Effector memory CD4-positive, alpha-beta T cell (primary cell): ENCODE measurements around the gene NDUFA13.

Source experiments
- DNase-seq, 3 donors: peaks; one replicate each; pipeline ENCODE4 v3.0.0-alpha.2; 2020
- H3K27ac ChIP-seq: 2 replicates; pipeline ENCODE4 v1.7.0; 2013; ENCODE audit warnings: mild to moderate bottlenecking, low read length, moderate library complexity; ENCODE audit not compliant: insufficient read depth, poor library complexity, severe bottlenecking
- H3K27me3 ChIP-seq: replicated peaks from 2 replicates; pipeline ENCODE4 v1.7.0; 2013; ENCODE audit warnings: mild to moderate bottlenecking, low read length; ENCODE audit not compliant: insufficient read depth, control insufficient read depth, poor library complexity, severe bottlenecking
- H3K36me3 ChIP-seq: 2 replicates; pipeline ENCODE4 v1.7.0; 2013; ENCODE audit warnings: mild to moderate bottlenecking, low read length, moderate library complexity; ENCODE audit not compliant: control insufficient read depth, insufficient read depth
- H3K4me1 ChIP-seq: 2 replicates; pipeline ENCODE4 v1.7.0; 2013; ENCODE audit warnings: low read length, mild to moderate bottlenecking; ENCODE audit not compliant: control insufficient read depth, insufficient read depth, poor library complexity, severe bottlenecking
- H3K4me3 ChIP-seq: 2 replicates; pipeline ENCODE4 v1.7.0; 2013; ENCODE audit warnings: low read length, low read depth, mild to moderate bottlenecking; ENCODE audit not compliant: insufficient read depth, poor library complexity, severe bottlenecking
- H3K9me3 ChIP-seq: 2 replicates; pipeline ENCODE4 v1.7.0; 2013; ENCODE audit warnings: mild to moderate bottlenecking, low read length, moderate library complexity; ENCODE audit not compliant: control insufficient read depth

The NDUFA13 gene

DNA sequence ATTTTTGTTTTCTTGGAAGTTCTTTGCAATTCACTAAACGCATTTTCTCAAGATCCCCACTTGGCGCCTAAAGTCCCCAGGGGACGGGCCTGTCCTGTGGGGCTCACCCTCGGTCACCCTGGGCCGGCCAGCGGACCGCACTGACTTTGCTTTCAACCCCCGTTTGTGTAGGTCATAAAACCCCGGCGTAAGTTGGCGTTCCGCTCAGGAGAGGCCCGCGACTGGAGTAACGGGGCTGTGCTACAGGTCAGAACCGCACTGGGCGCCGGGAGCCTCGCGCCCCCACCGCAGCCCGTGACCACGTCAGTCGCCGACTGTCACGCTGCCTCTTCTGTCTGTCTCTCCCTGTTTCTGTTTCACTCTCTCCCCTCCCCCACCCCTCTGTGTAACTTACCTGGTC lies 14.2 kb upstream of the NDUFA13 start:
- Histone ChIP-seq H3K9me3 (no peaks in the 10 kb centered on the region), H3K4me3 (no peak overlapping the region), H3K36me3 (peaks cover 98% of the 10 kb centered on the region), H3K27ac (no peak overlapping the region), H3K4me1 (no peaks in the 10 kb centered on the region), H3K27me3 (no peaks in the 10 kb centered on the region)
- no peak for DNase-seq

DNA sequence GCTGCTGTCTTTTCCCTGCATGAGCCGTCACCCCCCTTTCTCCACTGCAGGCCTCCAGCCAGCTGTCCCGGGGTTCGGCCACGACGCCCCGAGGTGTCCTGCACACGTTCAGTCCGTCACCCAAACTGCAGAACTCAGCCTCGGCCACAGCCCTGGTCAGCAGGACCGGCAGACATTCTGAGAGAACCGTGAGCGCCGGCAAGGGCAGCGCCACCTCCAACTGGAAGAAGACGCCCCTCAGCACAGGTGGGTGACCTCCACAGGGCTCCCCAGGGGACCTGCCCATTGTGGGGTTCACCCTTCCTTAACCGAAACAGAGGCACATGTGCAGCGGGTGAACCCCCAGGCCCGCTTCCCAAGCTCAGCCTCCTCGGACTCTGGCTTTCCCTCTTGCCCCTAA lies 13.7 kb upstream of the NDUFA13 start:
- no peak overlapping the region for H3K27ac ChIP-seq
- no peaks in the 10 kb centered on the region for H3K9me3 ChIP-seq
- H3K4me1 ChIP-seq: no peaks in the 10 kb centered on the region
- peaks cover 93% of the 10 kb centered on the region for H3K36me3 ChIP-seq
- no peak for DNase-seq
- H3K4me3 ChIP-seq: no peak overlapping the region
- no peaks in the 10 kb centered on the region for H3K27me3 ChIP-seq

DNA sequence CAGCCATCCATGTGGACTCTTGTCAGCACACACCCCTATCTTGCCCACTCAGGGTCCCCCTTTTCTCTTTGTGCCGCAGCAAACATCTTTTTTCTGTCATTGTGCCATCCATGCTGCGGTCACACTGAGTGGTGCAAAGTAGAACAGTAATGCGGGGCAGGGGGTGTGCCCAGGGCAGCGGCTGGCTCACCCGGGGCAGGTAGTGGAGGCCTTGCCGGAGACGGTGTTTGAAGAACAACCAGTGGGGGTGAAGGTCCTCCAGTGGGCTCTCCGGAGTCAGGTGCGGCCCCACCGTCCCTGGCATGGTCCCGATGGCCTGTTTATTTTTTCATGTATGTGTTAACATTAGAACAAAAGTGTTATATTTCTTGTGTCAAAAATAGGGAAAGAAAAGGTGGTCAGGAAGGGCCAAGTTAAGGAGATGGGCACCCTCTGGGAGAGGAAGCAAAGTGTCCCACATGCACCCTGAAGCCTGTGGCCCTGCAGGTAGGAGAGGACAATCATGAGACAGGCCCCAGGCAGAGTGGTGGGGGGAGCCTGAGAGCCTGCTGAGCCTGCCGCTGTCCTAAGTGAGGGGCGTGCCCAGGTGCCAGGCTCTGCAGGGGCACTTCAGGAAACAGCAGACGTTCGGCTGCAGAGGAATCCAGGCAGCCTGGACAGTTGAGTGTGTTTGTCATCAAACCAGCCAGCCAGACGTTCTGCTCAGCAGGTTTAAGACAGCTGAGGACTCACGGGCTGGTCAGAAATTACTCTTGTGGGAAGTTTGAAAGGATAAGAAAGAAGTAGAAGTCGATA lies 13.0 kb upstream of the NDUFA13 start:
- no peaks in the 10 kb centered on the region for H3K9me3 ChIP-seq
- no peaks in the 10 kb centered on the region for H3K27me3 ChIP-seq
- no peak overlapping the region for H3K27ac ChIP-seq
- no peaks in the 10 kb centered on the region for H3K4me1 ChIP-seq
- no peak overlapping the region for H3K4me3 ChIP-seq
- peaks cover 86% of the 10 kb centered on the region for H3K36me3 ChIP-seq
- no peak for DNase-seq

DNA sequence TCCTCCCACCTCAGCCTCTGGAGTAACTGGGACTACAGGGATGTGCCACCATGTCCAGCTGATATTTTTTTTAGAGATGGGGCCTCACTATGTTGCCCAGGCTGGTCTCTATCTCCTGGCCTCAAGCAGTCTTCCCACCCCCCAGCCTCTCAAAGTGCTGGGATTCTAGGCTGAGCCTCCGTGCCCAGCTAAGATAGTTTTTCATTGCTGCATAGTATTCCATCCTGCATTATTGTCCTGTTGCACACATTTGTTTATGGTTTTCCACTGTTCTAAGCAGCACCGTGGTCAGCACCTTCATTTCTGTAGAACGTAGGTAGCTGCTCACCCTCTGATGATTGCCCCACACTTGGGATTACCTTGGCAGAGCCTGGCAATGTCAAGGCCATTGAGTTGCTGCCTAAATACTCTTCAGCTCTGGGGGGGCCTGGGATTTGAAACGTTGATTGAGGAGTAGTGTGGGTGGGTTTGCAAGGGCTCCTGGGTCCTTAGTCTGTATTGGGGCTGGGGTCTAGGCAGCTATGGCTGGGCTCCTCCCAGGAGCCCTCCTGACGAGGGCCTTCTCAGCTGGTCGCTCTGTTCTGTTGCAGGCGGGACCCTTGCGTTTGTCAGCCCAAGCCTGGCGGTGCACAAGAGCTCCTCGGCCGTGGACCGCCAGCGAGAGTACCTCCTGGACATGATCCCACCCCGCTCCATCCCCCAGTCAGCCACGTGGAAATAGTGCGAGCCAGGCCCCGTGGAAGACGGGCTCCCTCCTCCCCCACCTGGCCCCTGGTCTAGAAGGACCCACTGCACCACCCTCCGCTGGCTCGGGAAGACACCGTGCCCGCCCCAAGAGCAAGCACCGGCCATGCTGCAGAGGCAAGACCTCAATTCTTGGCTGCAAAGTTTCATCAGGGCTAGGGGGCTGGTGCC lies 11.0 kb upstream of the NDUFA13 start:
- Histone ChIP-seq H3K27me3 (no peaks in the 10 kb centered on the region), H3K9me3 (no peaks in the 10 kb centered on the region), H3K4me1 (no peaks in the 10 kb centered on the region), H3K27ac (no peak overlapping the region), H3K36me3 (peaks cover 66% of the 10 kb centered on the region), H3K4me3 (no peak overlapping the region)
- DNase-seq: no peak

DNA sequence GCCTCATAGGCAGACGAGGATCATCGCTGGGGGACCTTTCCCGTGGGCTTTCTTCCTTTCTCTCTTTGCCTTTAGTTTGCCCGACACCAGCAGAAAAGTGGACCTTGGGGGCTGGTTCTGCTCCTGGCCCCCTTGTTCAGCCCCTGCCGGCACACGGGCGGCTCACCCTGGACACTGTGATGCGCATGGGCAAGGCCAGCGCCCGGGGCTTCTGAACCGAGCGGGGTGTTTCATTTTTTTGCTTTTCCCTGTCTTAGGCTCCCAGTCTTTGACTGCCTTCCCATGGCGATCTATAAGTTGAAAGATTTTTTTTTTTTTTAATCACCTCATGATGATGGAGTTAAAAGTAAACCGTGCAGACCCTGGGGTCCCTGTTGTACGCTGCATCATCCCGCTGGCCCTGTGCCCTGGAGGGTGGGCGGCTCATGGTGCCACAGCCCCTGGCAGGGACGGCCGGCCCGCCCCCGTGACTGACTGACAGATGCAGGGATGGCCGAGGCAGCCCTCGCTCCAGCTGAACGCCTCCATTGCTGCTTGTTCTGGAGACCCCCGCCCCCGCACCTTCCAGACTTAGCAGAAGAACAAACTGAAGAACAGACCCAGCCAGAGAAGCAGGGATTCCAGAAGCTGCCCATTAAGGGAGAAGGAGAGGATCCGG lies 10.2 kb upstream of the NDUFA13 start:
- H3K27me3 ChIP-seq: no peaks in the 10 kb centered on the region
- no peak overlapping the region for H3K4me3 ChIP-seq
- no peaks in the 10 kb centered on the region for H3K9me3 ChIP-seq
- no peak for DNase-seq
- no peaks in the 10 kb centered on the region for H3K4me1 ChIP-seq
- peaks cover 58% of the 10 kb centered on the region for H3K36me3 ChIP-seq
- no peak overlapping the region for H3K27ac ChIP-seq

DNA sequence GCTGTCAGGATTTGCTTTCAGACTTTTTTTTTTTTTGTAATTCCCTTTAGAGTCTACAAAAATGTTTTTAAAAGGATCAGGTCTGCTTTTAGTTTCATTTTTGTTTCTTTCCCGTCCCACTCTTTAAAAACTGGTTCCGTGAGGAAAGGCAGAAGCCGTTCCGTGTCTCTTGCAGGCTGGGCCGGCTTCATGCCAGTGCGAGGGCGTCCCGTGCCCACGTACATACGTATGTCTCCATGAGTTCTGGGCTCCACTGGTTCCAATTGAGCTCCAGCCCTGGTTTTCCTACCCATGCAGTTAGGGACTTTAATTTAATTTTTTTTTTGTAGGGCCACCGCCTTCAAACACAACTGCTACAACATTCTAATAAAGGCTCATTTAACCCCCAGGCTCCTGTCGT lies 9.4 kb upstream of the NDUFA13 start:
- no peak overlapping the region for H3K27ac ChIP-seq
- no peaks in the 10 kb centered on the region for H3K4me1 ChIP-seq
- H3K27me3 ChIP-seq: no peaks in the 10 kb centered on the region
- no peak for DNase-seq
- H3K9me3 ChIP-seq: no peaks in the 10 kb centered on the region
- no peak overlapping the region for H3K4me3 ChIP-seq
- H3K36me3 ChIP-seq: peaks cover 50% of the 10 kb centered on the region

DNA sequence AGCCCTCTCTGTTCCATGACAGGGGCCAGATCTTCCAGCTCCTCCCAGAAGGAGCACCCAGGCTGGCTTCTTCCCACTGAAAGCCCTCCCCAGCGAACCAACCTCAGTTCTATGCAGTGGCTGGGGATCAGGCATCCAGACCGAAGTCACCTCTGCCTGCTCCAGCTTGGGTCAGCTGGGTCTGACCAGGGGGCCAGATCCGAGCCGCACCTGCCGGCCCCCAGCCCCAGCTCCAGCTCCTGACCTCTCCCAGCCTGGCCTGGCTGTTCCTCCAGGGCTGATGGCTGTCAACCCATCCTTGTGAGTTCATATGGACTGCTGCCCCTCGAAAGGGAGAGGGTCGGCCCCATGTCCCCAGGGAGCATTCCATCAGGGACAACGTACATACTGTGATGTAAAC lies 8.7 kb upstream of the NDUFA13 start:
- Histone ChIP-seq H3K4me3 (no peak overlapping the region), H3K27ac (no peak overlapping the region), H3K9me3 (no peaks in the 10 kb centered on the region), H3K27me3 (no peaks in the 10 kb centered on the region), H3K4me1 (no peaks in the 10 kb centered on the region), H3K36me3 (peaks cover 42% of the 10 kb centered on the region)
- DNase-seq: no peak

DNA sequence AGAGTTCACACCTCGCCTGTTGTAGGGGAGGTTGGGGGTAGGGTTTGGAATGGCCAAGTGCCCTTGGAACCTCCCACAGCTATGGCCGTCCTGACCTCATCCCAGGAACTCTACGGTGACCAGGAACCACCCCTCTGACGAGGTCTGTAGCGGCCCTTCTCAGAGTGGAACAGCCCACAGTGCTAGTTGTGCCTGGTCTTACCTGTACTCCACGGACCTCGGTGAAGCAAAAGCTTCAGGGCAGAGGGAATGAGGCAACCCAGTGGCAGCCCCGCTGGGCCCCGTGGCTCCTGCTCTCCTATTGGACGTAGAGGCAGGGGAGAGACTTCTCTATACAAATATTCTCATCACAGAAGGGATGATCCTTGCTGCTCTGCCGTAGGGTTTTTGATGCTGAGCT lies 7.8 kb upstream of the NDUFA13 start:
- no peak for DNase-seq

DNA sequence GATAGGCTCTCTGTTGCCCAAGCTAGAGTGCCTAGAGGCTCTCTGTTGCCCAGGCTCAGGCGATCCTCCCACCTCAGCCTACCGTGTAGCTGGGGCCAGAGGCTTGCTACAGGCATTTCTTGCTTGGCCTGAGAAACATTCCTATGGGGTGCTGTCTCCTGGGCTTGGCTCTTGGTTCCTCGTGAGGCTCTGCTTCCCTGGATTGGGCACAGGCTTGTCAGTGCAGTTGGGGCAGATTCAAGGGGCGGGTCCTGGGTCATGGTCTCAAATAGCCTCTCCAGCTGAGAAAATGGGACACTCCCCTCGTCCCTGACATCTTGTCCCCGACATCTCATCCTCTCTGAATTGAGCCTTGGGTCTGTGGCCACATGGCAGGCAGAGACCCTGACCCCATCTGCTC lies 5.6 kb upstream of the NDUFA13 start:
- H3K9me3 ChIP-seq: no peaks in the 10 kb centered on the region
- peaks cover 12% of the 10 kb centered on the region for H3K36me3 ChIP-seq
- H3K27ac ChIP-seq: no peak overlapping the region
- H3K27me3 ChIP-seq: no peaks in the 10 kb centered on the region
- peaks cover 3% of the 10 kb centered on the region for H3K4me1 ChIP-seq
- no peak overlapping the region for H3K4me3 ChIP-seq
- DNase-seq: no peak

More for the DNA sequence above, 7.8 kb upstream of the NDUFA13 start:
- H3K9me3 ChIP-seq: no peaks in the 10 kb centered on the region
- H3K27ac ChIP-seq: no peak overlapping the region
- no peak overlapping the region for H3K4me3 ChIP-seq
- H3K27me3 ChIP-seq: no peaks in the 10 kb centered on the region
- H3K36me3 ChIP-seq: peaks cover 33% of the 10 kb centered on the region
- H3K4me1 ChIP-seq: no peaks in the 10 kb centered on the region

DNA sequence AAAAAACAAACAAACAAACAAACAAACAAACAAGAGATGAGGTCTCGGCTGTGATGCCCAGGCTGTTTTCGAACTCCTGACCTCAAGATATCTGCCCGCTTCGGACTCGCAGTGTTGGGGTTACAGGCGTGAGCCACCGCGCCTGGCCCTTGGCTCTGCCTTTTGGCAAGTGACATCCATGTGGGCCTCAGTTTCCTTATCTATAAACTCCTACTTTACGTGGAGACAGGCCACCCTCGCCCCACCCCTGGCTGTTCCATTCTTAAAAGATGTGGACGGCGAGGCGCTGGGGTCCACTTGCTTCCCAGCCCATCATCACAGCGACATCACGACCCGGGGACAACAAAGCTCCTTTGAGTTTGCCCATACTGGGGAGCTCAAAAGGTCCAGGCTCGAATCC lies 2.3 kb upstream of the NDUFA13 start:
- Histone ChIP-seq H3K4me3 (no peak overlapping the region), H3K27ac (no peak overlapping the region), H3K27me3 (no peaks in the 10 kb centered on the region), H3K4me1 (peaks cover 18% of the 10 kb centered on the region), H3K9me3 (no peaks in the 10 kb centered on the region), H3K36me3 (no peaks in the 10 kb centered on the region)
- no peak for DNase-seq
